Embryonic facial prominence (tissue), 1 donor: Measurements from ENCODE around the gene SIM2.

ENCODE experiments used
- DNase-seq: peaks from one replicate; pipeline ENCODE4 v3.0.0-alpha.2; 2016; ENCODE audit errors: extremely low spot score

SIM2 gene

DNA sequence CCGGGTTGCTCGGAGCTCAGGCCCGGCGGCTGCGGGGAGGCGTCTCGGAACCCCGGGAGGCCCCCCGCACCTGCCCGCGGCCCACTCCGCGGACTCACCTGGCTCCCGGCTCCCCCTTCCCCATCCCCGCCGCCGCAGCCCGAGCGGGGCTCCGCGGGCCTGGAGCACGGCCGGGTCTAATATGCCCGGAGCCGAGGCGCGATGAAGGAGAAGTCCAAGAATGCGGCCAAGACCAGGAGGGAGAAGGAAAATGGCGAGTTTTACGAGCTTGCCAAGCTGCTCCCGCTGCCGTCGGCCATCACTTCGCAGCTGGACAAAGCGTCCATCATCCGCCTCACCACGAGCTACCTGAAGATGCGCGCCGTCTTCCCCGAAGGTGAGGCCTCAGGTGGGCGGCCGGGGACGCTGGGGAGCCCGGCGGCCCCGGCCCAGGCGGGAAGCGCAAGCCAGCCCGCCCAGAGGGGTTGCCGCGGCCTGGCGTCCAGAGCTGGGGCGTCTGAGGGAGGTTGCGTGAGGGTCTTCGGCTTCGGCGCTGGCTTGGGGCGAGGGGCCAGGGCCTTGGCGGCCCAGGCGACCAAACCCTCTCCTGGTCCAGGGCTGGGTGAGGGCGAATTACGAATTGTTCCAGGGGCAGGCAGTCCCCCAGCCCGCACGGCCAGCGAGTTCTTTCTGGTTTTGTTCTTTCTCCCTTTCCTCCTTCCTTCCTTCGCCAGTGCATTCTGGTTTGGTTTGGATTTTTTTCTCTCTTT lies 805 bp downstream of the SIM2 start:
- DNase-seq = no peak

DNA sequence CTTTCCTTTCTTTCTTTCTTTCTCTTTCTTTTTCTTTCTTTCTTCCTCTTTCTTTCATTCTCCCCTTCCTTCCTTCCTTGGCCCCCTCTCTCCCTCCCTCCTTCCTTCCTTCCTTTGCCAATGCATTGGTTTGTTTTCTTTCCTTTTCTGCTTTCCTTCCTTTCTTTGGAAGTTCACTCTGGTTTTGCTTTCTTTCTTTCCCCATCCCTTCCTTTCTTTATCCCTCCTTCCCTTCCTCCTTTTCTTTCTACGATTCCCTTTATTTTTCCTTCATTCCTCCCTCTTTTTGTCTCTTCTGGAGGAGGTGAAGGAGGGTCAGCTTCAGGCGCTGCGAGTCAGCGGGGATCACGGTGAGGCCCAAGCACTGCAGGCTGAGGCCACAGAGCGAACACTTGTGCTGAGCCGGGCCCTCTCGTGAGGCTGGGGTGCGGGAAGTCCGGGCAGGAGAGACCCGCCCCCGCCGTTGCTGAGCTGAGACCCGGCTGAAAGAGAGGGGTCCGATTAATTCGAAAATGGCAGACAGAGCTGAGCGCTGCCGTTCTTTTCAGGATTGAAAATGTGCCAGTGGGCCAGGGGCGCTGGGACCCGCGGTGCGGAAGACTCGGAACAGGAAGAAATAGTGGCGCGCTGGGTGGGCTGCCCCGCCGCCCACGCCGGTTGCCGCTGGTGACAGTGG lies 1.5 kb downstream of the SIM2 start:
- no peak for DNase-seq

DNA sequence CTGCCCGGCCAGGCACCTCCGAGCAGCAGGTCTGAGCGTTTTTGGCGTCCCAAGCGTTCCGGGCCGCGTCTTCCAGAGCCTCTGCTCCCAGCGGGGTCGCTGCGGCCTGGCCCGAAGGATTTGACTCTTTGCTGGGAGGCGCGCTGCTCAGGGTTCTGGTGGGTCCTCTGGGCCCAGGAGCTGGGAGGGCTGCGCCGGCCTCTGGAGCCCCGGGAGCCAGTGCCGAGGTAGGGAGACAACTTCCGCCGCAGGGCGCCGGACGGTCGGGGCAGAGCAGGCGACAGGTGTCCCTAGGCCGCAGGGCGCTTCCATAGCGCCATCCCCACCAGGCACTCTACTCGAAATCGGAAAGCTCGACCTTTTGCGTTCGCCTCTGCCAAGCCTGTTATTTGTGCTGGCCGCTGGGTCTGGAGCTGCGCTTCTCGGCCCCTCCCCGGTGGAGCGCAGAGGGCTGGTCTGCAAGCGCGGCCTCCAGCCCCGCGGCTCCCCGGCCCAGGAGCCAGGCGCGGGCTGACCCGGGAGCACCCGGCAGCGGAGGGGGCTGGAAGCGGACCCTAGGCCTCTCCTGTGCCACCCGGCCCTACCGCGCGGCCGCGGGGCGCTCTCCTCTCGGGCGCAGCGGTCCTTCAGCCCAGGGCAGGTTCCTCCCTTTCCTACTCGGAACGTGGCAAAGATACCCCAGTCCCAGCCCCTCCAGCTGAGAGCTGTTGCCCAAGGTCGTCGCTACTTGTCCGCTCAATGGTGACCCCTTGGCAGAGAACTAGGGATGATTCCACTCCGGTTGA lies 2.2 kb downstream of the SIM2 start:
- DNase-seq = no peak

DNA sequence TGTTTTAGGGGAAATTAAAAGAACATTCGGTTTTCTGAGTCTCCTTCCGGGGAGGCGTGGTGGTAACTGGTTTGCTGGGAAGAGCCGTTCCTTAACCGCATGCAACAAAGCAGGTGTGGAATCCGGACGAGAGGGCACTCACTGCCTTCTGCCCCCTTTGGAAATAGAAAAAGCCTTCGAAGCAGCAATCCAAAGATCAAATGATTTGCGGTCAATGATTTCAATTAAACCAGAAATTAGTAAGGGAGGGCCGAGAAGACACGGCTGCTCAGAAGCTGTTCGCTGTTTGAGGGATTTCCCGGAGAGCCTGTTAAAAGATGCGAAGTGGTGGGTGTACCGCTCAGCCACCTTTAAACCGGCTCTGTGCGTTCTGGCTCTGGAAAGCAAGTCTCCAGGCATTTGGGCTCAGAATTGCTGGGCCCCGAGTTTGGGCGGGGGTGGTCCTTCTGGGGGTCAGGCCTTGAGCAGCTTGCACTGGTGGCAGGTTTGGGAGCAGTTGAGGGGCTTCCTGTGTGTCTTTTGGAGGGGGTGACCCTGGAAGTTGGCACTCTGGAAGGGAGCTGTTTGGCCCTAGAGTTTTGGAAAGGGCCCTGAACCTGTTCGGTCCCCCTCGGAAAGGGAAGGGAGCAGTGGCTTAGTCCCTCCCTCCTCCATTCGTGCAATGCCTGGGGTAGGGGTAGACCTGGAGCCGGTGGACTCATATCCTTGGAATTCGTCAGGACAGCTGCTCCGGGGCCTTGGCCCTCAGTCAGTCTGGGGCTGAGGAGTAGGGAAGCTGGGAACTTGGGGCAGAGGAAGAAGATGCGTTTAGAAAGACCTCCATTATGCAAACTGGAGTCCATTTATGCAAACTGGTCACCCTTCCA lies 3.1 kb downstream of the SIM2 start:
- DNase-seq = no peak

DNA sequence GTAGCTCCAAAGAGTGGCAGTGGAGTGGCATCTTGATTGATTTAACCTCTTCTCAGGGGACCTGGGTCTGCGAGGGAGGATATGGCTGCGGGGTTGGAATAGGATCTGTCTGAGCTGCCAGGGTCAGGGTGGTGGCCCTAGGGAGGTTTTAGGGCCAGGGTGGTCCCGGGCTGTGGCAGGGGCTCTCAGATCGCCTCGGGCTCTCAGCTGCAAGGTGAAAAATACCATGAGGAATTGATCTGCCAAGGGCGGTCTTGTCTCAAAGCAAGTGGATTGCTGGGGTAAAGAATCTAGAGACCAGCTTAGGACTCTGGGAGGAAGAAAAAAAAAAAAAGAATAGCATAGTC lies 3.7 kb downstream of the SIM2 start:
- DNase-seq = no peak

DNA sequence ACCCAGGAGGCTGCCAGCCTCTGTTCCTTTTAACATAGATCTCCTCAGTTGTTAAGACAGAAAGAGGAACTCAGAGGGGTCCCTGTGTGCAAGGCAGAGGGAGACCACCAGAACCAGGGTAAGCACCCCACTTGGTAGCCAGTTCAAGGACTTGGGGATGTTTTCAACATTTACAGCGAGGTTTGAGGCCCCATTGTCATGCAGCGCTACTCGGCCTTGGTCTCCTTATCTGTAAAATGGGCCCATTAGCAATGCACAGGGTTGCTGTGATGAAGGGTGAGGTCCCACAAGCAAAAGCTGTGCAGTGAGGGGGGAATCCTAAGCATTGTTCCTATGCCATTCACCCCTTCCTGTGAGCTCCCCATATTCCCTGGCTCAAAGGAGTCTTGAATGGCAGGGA lies 4.2 kb downstream of the SIM2 start:
- no peak for DNase-seq

DNA sequence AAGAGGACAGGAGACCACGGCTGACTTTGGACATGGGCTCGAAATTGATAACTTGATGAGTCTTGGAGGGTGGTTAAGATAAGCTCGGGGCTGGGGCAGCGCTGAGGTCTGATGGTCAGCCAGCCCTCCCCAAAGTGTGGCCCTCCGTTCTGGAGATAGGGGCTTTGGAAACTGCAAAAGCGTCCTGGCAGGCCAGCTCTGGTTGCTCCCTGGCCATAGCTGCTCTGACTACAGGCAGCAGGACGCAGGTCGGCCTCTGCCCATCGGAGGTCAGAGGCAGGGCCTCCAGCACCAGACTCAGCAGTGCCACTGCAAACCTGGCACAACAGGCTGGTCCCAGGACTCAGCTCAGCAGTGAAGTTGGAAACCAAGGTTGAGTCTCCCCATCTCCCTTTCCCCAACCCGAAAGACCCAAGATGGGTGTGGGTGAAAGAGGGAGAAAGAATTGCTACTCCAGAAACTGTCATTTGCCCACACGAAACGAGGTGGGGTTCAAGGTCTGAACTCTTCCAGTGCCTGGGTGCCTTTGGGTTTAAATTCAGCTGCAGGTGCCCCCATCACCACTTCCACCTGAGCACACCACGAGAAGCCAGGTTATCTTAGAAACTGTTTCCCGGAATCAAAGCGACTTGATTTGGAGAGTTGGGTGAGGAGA lies 4.8 kb downstream of the SIM2 start:
- DNase-seq = no peak

DNA sequence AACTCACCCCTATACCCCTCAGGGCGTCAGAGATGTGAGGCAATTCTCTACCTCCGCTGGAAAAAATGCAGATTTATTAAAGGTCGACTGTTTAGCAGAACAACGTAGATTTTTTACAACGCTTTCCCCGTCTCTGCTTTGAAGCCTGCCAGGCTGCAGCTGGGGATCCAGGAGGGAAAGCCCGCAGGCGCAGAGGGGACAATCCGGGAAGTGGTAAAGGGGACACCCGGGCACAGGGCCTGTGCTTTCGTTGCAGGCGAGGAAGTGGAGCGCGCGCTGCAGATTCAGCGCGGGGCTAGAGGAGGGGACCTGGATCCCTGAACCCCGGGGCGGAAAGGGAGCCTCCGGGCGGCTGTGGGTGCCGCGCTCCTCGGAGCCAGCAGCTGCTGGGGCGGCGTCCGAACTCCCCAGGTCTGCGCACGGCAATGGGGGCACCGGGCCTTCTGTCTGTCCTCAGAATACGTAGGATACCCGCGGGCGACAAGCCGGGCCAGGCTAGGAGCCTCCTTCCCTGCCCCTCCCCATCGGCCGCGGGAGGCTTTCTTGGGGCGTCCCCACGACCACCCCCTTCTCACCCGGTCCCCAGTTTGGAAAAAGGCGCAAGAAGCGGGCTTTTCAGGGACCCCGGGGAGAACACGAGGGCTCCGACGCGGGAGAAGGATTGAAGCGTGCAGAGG lies 5.5 kb downstream of the SIM2 start:
- no peak for DNase-seq

DNA sequence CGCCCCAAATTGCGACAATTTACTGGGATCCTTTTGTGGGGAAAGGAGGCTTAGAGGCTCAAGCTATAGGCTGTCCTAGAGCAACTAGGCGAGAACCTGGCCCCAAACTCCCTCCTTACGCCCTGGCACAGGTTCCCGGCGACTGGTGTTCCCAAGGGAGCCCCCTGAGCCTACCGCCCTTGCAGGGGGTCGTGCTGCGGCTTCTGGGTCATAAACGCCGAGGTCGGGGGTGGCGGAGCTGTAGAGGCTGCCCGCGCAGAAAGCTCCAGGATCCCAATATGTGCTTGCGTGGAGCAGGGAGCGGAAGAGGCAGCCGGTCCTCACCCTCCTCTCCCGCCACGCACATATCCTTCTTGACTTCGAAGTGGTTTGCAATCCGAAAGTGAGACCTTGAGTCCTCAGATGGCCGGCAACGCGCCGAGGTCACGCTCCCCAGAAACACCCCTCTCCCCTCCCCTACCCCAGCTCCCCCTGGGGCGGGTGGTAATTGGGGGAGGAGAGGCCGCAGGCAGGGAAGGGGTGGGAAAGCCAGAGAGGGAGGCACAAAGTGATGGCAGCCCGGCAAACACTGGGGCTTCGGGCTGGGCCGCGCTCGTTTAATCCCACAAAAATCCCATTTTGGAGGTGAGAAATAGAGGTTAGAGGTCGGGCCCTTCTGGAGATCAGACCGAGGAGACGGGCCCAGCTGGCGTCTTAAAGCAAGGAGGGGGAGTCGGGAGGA lies 6.2 kb downstream of the SIM2 start:
- no peak for DNase-seq

DNA sequence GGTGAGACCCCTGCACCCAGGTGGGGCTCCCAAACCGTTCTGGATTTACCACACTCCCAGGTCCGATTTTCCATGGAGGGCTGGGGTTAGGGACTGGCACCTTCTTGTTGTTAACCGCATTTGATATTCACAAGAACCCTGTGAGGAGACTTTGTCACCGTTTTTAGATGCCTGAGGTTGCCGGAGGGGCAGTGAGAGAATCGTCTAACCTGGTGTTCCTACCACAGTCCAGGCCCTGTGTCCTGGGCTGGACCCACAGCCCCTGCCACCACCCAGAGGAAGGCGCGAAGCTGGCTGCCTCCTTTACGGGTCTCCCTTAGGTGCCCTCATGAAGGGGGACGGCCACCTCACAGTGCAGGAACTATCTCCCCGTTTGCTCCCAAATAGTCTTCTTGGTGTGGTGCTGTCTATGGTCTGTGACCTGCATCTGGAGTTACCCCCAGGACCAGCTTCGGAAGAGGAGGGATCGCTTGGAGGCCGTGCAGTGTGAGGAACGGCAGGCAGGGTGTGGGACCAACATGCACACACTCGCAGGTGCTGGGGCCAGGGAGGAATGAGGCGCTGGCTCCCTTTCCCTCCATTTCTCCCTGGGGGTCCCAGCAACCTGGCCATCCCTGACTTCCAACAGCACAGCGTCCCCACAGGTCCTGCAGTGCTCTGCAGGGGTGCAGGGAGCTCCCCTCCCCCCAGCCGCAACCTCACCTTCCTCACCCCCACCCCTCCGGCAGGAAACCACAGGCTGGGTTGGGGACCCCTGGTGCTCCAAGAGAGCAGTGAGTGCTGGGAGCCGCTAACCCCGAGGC lies 7.0 kb downstream of the SIM2 start:
- DNase-seq = no peak

DNA sequence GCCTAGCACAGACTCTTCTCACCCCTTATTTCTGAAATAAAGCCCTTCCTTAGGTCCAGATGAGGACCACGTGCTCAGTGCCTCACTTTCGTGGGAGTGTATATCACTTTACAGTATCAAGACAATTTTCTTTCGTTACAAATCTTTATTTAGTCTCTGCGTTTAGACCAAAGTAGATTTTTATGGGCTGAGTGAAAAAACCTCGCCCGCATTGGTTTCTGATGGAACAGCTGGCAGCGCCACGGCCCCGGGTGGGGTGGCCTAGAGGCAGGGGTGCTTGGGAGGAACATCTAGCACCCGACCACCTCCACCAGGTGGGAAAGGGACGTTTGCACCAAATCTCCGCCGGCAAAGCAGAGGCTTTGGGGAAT lies 7.6 kb downstream of the SIM2 start:
- DNase-seq = no peak

DNA sequence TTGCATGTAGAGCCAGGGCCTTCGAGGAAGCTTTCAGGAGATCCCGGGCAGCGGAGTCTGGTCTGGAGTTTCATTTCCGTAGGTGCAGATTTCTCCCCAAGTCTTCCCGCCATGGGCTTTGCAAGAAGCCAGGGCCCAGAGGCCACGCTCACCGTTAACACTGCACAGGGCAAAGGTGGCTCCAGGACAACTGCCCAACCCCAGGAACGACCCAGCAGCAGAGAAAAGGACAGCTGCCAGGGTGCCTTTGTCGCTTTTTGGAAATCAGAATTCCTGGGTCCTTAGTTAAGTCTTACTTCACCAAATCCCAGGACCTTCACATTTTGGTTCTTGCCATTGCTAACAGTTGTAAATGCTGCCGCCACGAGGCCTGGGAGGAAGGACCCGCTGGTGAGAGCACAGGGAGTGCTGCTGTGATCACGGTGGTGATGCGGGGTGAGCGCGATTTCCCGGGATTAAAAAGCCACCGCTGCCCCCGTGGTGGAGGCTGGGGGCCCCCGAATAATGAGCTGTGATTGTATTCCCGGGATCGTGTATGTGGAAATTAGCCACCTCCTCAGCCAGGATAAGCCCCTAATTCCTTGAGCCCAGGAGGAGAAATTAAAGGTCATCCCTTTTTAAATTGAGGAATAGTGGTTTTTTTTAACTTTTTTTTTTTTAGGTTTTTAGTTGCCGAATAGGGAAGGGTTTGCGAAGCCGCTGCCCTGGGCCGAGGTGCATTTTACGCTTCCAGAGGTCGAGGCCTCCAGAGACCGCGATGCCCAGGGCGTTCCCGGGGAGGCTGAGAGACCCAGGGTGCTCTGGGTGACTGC lies 8.2 kb downstream of the SIM2 start:
- DNase-seq = no peak

DNA sequence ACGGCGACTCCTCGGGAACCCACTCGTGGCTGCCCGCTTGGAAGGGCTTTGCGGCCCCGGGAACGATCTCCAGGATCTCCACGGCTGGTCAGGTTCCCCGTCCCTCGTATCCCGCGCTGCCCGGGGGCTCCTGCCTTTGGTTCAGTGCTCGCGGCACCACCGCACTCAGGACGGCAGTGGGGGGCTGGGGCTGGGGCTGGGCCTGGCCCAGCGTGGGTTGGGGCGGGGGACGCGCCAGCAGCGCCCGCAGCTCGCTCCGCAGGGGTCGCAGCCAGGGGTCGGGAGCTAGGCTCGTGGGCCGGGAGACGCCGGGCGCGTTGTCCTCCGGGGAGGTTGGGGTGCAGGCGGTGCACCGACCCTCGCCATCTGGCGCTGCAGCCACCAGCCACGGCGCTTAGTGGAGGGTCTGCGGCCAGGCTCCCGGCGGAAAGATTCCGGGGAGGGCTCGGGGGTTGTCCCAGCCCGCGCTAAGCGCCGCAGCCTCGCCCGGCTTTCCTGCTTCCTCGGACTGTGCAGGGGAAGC lies 8.9 kb downstream of the SIM2 start:
- no peak for DNase-seq

DNA sequence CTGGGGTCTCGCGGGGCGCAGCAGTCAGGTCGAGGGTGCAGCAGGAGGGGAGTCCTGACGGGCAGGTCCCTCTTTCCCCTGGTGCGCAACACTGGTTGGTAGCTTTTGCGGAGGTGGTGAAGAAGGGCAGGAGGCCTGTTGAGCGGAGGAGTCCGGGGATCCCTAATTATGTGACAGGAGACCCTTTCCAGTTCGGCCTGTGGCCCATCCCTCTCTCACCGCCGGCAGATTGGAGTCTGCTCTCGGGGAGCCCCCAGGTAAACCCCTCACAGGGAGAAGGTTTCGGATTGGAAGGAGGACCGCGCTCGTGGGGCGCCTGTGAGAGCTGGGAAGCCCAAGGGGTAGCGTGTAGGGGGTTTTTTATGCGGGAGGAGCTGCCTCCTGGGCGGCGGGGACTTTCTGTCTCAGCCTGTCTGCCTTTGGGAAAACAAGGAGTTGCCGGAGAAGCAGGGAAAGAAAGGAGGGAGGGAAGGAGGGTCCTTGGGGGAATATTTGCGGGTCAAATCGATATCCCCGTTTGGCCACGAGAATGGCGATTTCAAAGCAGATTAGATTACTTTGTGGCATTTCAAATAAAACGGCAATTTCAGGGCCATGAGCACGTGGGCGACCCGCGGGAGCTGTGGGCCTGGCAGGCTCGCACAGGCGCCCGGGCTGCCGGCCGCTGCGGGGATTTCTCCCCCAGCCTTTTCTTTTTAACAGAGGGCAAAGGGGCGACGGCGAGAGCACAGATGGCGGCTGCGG lies 9.5 kb downstream of the SIM2 start:
- no peak for DNase-seq

DNA sequence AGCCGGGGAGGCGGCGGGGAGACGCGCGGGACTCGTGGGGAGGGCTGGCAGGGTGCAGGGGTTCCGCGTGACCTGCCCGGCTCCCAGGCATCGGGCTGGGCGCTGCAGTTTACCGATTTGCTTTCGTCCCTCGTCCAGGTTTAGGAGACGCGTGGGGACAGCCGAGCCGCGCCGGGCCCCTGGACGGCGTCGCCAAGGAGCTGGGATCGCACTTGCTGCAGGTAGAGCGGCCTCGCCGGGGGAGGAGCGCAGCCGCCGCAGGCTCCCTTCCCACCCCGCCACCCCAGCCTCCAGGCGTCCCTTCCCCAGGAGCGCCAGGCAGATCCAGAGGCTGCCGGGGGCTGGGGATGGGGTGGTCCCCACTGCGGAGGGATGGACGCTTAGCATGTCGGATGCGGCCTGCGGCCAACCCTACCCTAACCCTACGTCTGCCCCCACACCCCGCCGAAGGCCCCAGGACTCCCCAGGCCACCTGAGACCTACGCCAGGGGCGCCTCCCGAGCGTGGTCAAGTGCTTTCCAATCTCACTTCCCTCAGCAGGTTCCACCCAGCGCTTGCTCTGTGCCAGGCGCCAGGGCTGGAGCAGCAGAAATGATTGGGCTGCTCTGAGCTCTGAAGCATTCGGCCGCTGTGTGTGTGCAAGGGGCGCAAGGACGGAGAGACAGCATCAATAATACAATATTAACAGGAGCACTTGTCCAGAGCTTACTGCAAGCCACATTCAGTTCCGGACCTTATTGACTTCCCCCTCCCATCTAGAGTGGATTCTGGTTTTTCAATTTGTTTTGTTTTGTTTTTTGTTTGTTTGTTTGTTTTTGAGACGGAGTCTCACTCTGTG lies 10.3 kb downstream of the SIM2 start:
- no peak for DNase-seq

DNA sequence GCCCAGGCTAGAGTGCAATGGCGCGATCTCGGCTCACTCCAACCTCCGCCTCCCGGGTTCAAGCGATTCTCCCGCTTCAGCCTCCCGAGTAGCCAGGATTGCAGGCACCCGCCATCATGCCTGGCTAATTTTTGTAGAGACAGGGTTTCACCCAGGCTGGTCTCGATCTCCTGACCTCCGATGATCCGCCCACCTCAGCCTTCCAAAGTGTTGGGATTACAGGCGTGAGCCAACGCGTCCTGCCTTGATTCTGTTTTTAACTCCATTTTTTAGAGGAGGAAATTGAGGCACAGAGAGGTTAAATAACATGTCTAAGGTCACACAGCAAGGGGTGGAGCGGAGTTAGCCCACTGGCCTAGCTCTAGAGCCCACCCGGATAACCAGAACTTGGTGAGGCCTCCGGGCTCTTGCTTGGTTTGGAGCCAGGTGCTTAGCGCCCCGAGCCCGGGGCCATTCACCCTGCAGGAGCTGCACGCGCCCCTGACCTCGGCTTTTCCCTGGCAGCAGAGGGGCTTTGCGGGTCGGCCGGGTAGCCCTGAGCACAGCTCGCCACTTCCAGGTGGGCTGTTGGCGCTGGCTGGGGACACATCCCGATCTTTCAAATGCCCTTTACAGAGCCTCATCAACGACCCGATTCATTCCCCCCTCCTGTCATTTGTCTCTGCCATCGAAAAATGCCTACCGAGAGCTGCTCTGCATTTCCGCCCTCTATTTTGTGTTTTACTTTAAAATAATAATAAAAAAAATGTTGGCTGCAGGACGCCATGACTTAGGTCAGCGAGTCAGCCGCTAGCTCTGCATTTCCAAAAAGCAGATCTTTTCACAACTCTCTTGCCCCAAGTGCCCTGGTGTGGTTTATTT lies 11.2 kb downstream of the SIM2 start:
- no peak for DNase-seq
